Caco-2 (cell line): ENCODE data around the gene RMRP. TPM values are rescaled to one million over a fixed set of nuclear protein-coding genes. Genes with fewer than 3 reads are reported as not detected.

Experiments used
- BruUV-seq: library from RNA; stranded (reverse); fragments of 400-500 nt; replicated peaks from 2 replicates; lab custom pipeline; 2021; lab: Mats Ljungman, UMichigan
- CTCF ChIA-PET: fragments of 300-600 bp; sonication (Branson Sonifier 250); formaldehyde crosslinking; loops from one replicate; lab custom pipeline; 2022; ENCODE audit warnings: antibody characterized with exemption; lab: Charles Lee
- POLR2A ChIA-PET: fragments of 300-600 bp; sonication (Branson Sonifier 250); formaldehyde crosslinking; loops from one replicate; lab custom pipeline; 2022; ENCODE audit warnings: antibody characterized with exemption; lab: Charles Lee
- DNase-seq, 2 experiments: peaks; one replicate each; pipeline versions ENCODE4 v3.0.0 to v3.0.0-alpha.2; 2020 to 2022
- H3K27me3 ChIP-seq: replicated peaks from 2 replicates; pipeline ENCODE4 v1.6.0; 2011; ENCODE audit warnings: low read length; ENCODE audit not compliant: control insufficient read depth, insufficient read depth
- H3K36me3 ChIP-seq: 2 replicates; pipeline ENCODE4 v1.5.1; 2011; ENCODE audit warnings: low read length; ENCODE audit not compliant: control insufficient read depth, insufficient read depth
- H3K4me1 ChIP-seq: fragments of 250-450 bp; sonication (Bioruptor Pico); 2 replicates; pipeline ENCODE4 v1.5.1; 2020; ENCODE audit warnings: mild to moderate bottlenecking
- H3K4me3 ChIP-seq: 2 replicates; pipeline ENCODE4 v1.5.1; 2011; ENCODE audit warnings: low read depth, mild to moderate bottlenecking, control low read depth, low read length
- H3K9me3 ChIP-seq: fragments of 250-450 bp; sonication (Bioruptor Pico); 2 replicates; pipeline ENCODE4 v1.5.1; 2020; ENCODE audit warnings: mild to moderate bottlenecking, moderate library complexity
- H3K27ac Mint-ChIP-seq: one replicate; pipeline ENCODE4 v1.8.0; 2022; ENCODE audit warnings: mixed read lengths; ENCODE audit not compliant: unreplicated experiment
- H3K27me3 Mint-ChIP-seq: one replicate; pipeline ENCODE4 v1.8.0; 2022; ENCODE audit warnings: mixed read lengths; ENCODE audit not compliant: insufficient read depth, unreplicated experiment
- H3K36me3 Mint-ChIP-seq: one replicate; pipeline ENCODE4 v1.8.0; 2022; ENCODE audit warnings: mild to moderate bottlenecking, mixed read lengths; ENCODE audit not compliant: insufficient read depth, unreplicated experiment
- H3K4me1 Mint-ChIP-seq: one replicate; pipeline ENCODE4 v1.8.0; 2022; ENCODE audit warnings: low read depth, mixed read lengths; ENCODE audit not compliant: unreplicated experiment
- H3K4me3 Mint-ChIP-seq: one replicate; pipeline ENCODE4 v1.8.0; 2022; ENCODE audit warnings: mild to moderate bottlenecking, moderate library complexity, mixed read lengths; ENCODE audit not compliant: unreplicated experiment
- H3K9me3 Mint-ChIP-seq: one replicate; pipeline ENCODE4 v1.8.0; 2022; ENCODE audit warnings: mixed read lengths; ENCODE audit not compliant: unreplicated experiment
- CTCF ChIP-seq, 2 experiments: fragments of 200-600 bp in 1 of 2; IDR thresholded peaks; 1 replicate in 1 of 2; 2 replicates in 1 of 2; pipeline versions ENCODE4 v1.5.1 to v1.8.0; 2011 to 2022; ENCODE audit warnings: antibody characterized with exemption in 1 of 2, control low read depth in 1 of 2, inconsistent platforms in 1 of 2, low read depth in 1 of 2, low read length in 1 of 2, mild to moderate bottlenecking in 1 of 2, moderate library complexity in 1 of 2; ENCODE audit not compliant: insufficient read depth in 1 of 2, severe bottlenecking in 1 of 2, unreplicated experiment in 1 of 2
- intact Hi-C: fragments of 100-400 bp; cut with micrococcal nuclease; formaldehyde crosslinking; loops from one replicate; pipeline ENCODE4 v1.10.0; 2022; ENCODE audit not compliant: unreplicated experiment
- total RNA-seq: library from RNA; stranded (reverse); gene quantifications from 2 replicates; pipeline ENCODE4 v1.2.3, GENCODE V29; 2022

RMRP gene
- total RNA-seq, 1 experiment from 2014 or later, result 10,161 TPM

- no peaks in the 10 kb centered on the region for H3K27me3 ChIP-seq
- H3K27ac Mint-ChIP-seq, result no peak overlapping the region
- H3K9me3 ChIP-seq, result no peaks in the 10 kb centered on the region
- H3K27me3 Mint-ChIP-seq, result no peaks in the 10 kb centered on the region
- no peak for DNase-seq
- ChIA-PET POLR2A (interaction anchor here (1.2 kb wide), 1 partner anchor 27 kb away, joined by 5 read pairs; the partner anchor contains the start of genes CCDC107 and RMRP), CTCF (no interaction called here)
- peaks cover 18% of the 10 kb centered on the region for H3K4me1 ChIP-seq
- H3K4me3 ChIP-seq, result no peak overlapping the region
- peaks cover 14% of the 10 kb centered on the region for H3K4me1 Mint-ChIP-seq
- H3K4me3 Mint-ChIP-seq, result no peak overlapping the region
- no peaks in the 10 kb centered on the region for H3K36me3 ChIP-seq
- H3K36me3 Mint-ChIP-seq, result peaks cover 6% of the 10 kb centered on the region
- intact Hi-C loops, result no loop called here
- H3K9me3 Mint-ChIP-seq, result no peaks in the 10 kb centered on the region
- no peak for TF ChIP-seq CTCF (IDR thresholded peaks at IDR 0.05; ENCODE audit: insufficient read depth in 1 of 2, low read depth in 1 of 2, low read length in 1 of 2, severe bottlenecking in 1 of 2, unreplicated experiment in 1 of 2)
- no TSS peak for BruUV-seq
Observed at GRCh38 chr9:35684921-35685320, 27.1 kb upstream of the RMRP start.

DNA sequence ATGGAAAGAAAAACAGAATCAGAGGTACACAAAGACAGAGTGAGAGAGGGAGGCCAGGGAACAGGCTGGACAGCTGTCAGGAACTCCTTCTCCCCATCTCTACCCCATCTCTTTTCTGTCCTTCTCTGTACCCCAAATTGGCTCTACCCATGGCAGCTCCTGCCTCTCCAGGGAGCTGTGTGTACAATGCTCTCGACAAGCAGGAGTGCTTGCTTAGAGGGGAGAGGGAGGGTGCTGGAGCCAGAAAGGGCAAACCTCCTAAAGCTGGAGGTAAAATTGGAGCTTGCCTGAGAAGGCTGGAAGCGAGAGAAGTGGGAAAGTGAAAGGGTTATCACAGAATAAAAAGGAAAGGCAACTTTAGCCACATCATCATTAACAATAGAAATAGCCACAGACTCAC lies 25.5 kb upstream of the RMRP start:
- H3K27ac Mint-ChIP-seq, result no peak overlapping the region
- Histone ChIP-seq H3K36me3 (no peaks in the 10 kb centered on the region), H3K27me3 (no peaks in the 10 kb centered on the region), H3K4me1 (peaks cover 2% of the 10 kb centered on the region), H3K9me3 (no peaks in the 10 kb centered on the region), H3K4me3 (no peak overlapping the region)
- no TSS peak for BruUV-seq
- H3K36me3 Mint-ChIP-seq, result no peaks in the 10 kb centered on the region
- TF ChIP-seq CTCF (IDR thresholded peaks at IDR 0.05; ENCODE audit: insufficient read depth in 1 of 2, low read depth in 1 of 2, low read length in 1 of 2, severe bottlenecking in 1 of 2, unreplicated experiment in 1 of 2), result no peak
- DNase-seq, result no peak
- intact Hi-C loops, result no loop called here
- H3K4me3 Mint-ChIP-seq, result no peak overlapping the region
- H3K4me1 Mint-ChIP-seq, result peaks cover 6% of the 10 kb centered on the region
- H3K27me3 Mint-ChIP-seq, result no peaks in the 10 kb centered on the region
- H3K9me3 Mint-ChIP-seq, result no peaks in the 10 kb centered on the region
- CTCF ChIA-PET, result interaction anchor here (0.6 kb wide), 1 partner anchor 194 kb away, joined by 4 read pairs; the partner anchor contains the start of gene RUSC2
- POLR2A ChIA-PET, result no interaction called here

GRCh38 chr9:35682520-35683315 lies 24.9 kb upstream of the RMRP start:
- intact Hi-C loops, result no loop called here
- ChIA-PET CTCF (interaction anchor here (0.7 kb wide), 1 partner anchor 14 kb away, joined by 3 read pairs; no protein-coding TSS in a partner anchor), POLR2A (no interaction called here)
- no TSS peak for BruUV-seq
- Histone ChIP-seq H3K4me3 (no peak overlapping the region), H3K36me3 (no peaks in the 10 kb centered on the region), H3K27me3 (no peaks in the 10 kb centered on the region), H3K9me3 (no peaks in the 10 kb centered on the region), H3K4me1 (no peaks in the 10 kb centered on the region)
- H3K36me3 Mint-ChIP-seq, result no peaks in the 10 kb centered on the region
- no peaks in the 10 kb centered on the region for H3K27me3 Mint-ChIP-seq
- H3K4me1 Mint-ChIP-seq, result peaks cover 6% of the 10 kb centered on the region
- TF ChIP-seq CTCF (IDR thresholded peaks at IDR 0.05; ENCODE audit: insufficient read depth in 1 of 2, low read depth in 1 of 2, low read length in 1 of 2, severe bottlenecking in 1 of 2, unreplicated experiment in 1 of 2), result no peak
- no peak for DNase-seq
- no peak overlapping the region for H3K27ac Mint-ChIP-seq
- no peak overlapping the region for H3K4me3 Mint-ChIP-seq
- no peaks in the 10 kb centered on the region for H3K9me3 Mint-ChIP-seq
